ES-I3 (cell line): ENCODE results near the gene CX3CL1.
"Not testable (repeated sequence)": the region's sequence is repeated elsewhere in the genome, so short reads cannot be mapped to it uniquely, and the experiment has no call there.

Experiments used
- H3K36me3 ChIP-seq: 2 replicates; pipeline ENCODE4 v1.6.1; 2013; ENCODE audit warnings: mild to moderate bottlenecking, low read length, control low read depth, moderate library complexity; ENCODE audit not compliant: insufficient read depth
- H3K4me1 ChIP-seq: 2 replicates; pipeline ENCODE4 v1.6.1; 2013; ENCODE audit warnings: mild to moderate bottlenecking, control low read depth, low read length; ENCODE audit not compliant: insufficient read depth
- H3K9ac ChIP-seq: 2 replicates; pipeline ENCODE4 v1.6.1; 2013; ENCODE audit warnings: low read depth, mild to moderate bottlenecking, low read length, moderate library complexity
- H3K9me3 ChIP-seq: 2 replicates; pipeline ENCODE4 v1.6.1; 2013; ENCODE audit warnings: mild to moderate bottlenecking, low read length, moderate library complexity; ENCODE audit not compliant: control insufficient read depth, insufficient read depth

The CX3CL1 gene

GRCh38 chr16:57367116-57367752 lies 5.1 kb upstream of the CX3CL1 start:
- Histone ChIP-seq H3K4me1 (no peaks in the 10 kb centered on the region), H3K9ac (no peak overlapping the region), H3K9me3 (no peaks in the 10 kb centered on the region), H3K36me3 (no peaks in the 10 kb centered on the region)

GRCh38 chr16:57371494-57372371 lies 557 bp upstream of the CX3CL1 start:
- Histone ChIP-seq H3K36me3 (no peaks in the 10 kb centered on the region), H3K9ac (peak overlapping the region; percentile 66; the same call in 1 of the 2 replicates), H3K9me3 (no peaks in the 10 kb centered on the region), H3K4me1 (peaks cover 21% of the 10 kb centered on the region)

- Histone ChIP-seq H3K36me3 (no peaks in the 10 kb centered on the region), H3K9me3 (no peaks in the 10 kb centered on the region), H3K4me1 (peaks cover 32% of the 10 kb centered on the region), H3K9ac (peak overlapping the region; percentile 66; the same call in 1 of the 2 replicates)
These were observed 1.0 kb downstream of the CX3CL1 start for GRCh38 chr16:57373117-57373947.

- H3K4me1 ChIP-seq, result peaks cover 37% of the 10 kb centered on the region
- H3K9ac ChIP-seq, result peak overlapping the region; percentile 10; the same call in 1 of the 2 replicates
- no peaks in the 10 kb centered on the region for H3K9me3 ChIP-seq
- H3K36me3 ChIP-seq, result no peaks in the 10 kb centered on the region
These were observed 1.8 kb downstream of the CX3CL1 start for GRCh38 chr16:57374067-57374534.

- not testable (repeated sequence) for H3K9ac ChIP-seq, H3K36me3 ChIP-seq, H3K9me3 ChIP-seq
- peaks cover 37% of the 10 kb centered on the region for H3K4me1 ChIP-seq
These were observed 2.7 kb downstream of the CX3CL1 start for GRCh38 chr16:57374925-57375465.

- Histone ChIP-seq H3K9ac (no peak overlapping the region), H3K9me3 (no peaks in the 10 kb centered on the region), H3K4me1 (peaks cover 37% of the 10 kb centered on the region), H3K36me3 (no peaks in the 10 kb centered on the region)
These were observed 4.1 kb downstream of the CX3CL1 start for GRCh38 chr16:57376313-57376818.

- H3K9ac ChIP-seq, result peak overlapping the region; percentile 27; the same call in 1 of the 2 replicates
- no peaks in the 10 kb centered on the region for H3K9me3 ChIP-seq
- H3K4me1 ChIP-seq, result peaks cover 37% of the 10 kb centered on the region
- no peaks in the 10 kb centered on the region for H3K36me3 ChIP-seq
These were observed 5.0 kb downstream of the CX3CL1 start for GRCh38 chr16:57377080-57377841.

- no peaks in the 10 kb centered on the region for H3K36me3 ChIP-seq
- no peaks in the 10 kb centered on the region for H3K9me3 ChIP-seq
- no peak overlapping the region for H3K9ac ChIP-seq
- peaks cover 36% of the 10 kb centered on the region for H3K4me1 ChIP-seq
These were observed 7.3 kb downstream of the CX3CL1 start for GRCh38 chr16:57379579-57379978.

GRCh38 chr16:57380671-57381462 lies 8.6 kb downstream of the CX3CL1 start:
- Histone ChIP-seq H3K4me1 (peaks cover 37% of the 10 kb centered on the region), H3K9me3 (no peaks in the 10 kb centered on the region), H3K36me3 (no peaks in the 10 kb centered on the region), H3K9ac (no peak overlapping the region)

- Histone ChIP-seq H3K4me1 (peaks cover 37% of the 10 kb centered on the region), H3K36me3 (no peaks in the 10 kb centered on the region), H3K9ac (no peak overlapping the region)
These were observed 9.7 kb downstream of the CX3CL1 start for GRCh38 chr16:57381791-57382534.

GRCh38 chr16:57382535-57383275 lies 10.4 kb downstream of the CX3CL1 start:
- H3K9me3 ChIP-seq, result no peaks in the 10 kb centered on the region
- H3K9ac ChIP-seq, result no peak overlapping the region
- H3K36me3 ChIP-seq, result no peaks in the 10 kb centered on the region
- peaks cover 29% of the 10 kb centered on the region for H3K4me1 ChIP-seq

More at GRCh38 chr16:57381791-57382534, 9.7 kb downstream of the CX3CL1 start:
- H3K9me3 ChIP-seq, result no peaks in the 10 kb centered on the region
